HCT116 (cell line): ENCODE data around the gene KRT36. TPM values are rescaled to one million over a fixed set of nuclear protein-coding genes. Genes with fewer than 3 reads are reported as not detected.

Experiments
- ATAC-seq: fragments of 200-7000 bp; cut with Tn5 transposase; 2 replicates; pipeline ENCODE4 v1.9.1; 2020; ENCODE audit warnings: mild to moderate bottlenecking, moderate library complexity
- BruUV-seq: library from RNA; stranded (reverse); fragments of 400-500 nt; replicated peaks from 2 replicates; lab custom pipeline; 2021; lab: Mats Ljungman, UMichigan
- CTCF ChIA-PET: fragments of 300-600 bp; sonication (Branson Sonifier 250); formaldehyde crosslinking; loops from one replicate; lab custom pipeline; 2021; ENCODE audit warnings: antibody characterized with exemption; lab: Charles Lee
- POLR2A ChIA-PET: fragments of 300-600, 350-600 bp; sonication (Branson Sonifier 250); formaldehyde crosslinking; loops from one replicate; lab custom pipeline; 2021; ENCODE audit warnings: antibody characterized with exemption; lab: Charles Lee
- RAD21 ChIA-PET, 2 experiments: fragments of 300-600 bp; sonication (Branson Sonifier 250); formaldehyde crosslinking; loops; one replicate each; lab custom pipeline; 2023; ENCODE audit warnings: low total read pairs in 2 of 2; ENCODE audit not compliant: uncharacterized antibody in 2 of 2, unreplicated experiment in 2 of 2, low non-redundant PET in 1 of 2; lab: Charles Lee
- DNase-seq: peaks from one replicate; pipeline ENCODE4 v3.0.0-alpha.2; 2010; ENCODE audit warnings: low read depth, low spot score
- H2AFZ ChIP-seq: fragments of 200-600 bp; shearing (Covaris generic), sonication (generic); 2 replicates; pipeline ENCODE4 v1.6.1; 2017; ENCODE audit warnings: low read depth, mixed run types, mixed read lengths, antibody characterized with exemption, low read length; ENCODE audit not compliant: poor library complexity, severe bottlenecking
- H3K27ac ChIP-seq: 2 replicates; pipeline ENCODE4 v1.5.1; 2012; ENCODE audit warnings: low read depth, low read length
- H3K27me3 ChIP-seq: fragments of 200-600 bp; sonication (generic); 2 replicates; pipeline ENCODE4 v1.6.1; 2016; ENCODE audit warnings: mixed run types, low read length, mixed read lengths; ENCODE audit not compliant: insufficient read depth
- H3K36me3 ChIP-seq, 2 experiments: fragments of 200-500 bp in 1 of 2; fragments of 200-600 bp in 1 of 2; sonication (Bioruptor generic) in 1 of 2; sonication (generic) in 1 of 2; 2 replicates each; pipeline versions ENCODE4 v1.5.1 to v1.6.1; 2014 to 2016; ENCODE audit warnings: low read length in 2 of 2, inconsistent platforms in 1 of 2, mixed read lengths in 1 of 2, mixed run types in 1 of 2; ENCODE audit not compliant: insufficient read depth in 2 of 2, control insufficient read depth in 1 of 2
- H3K4me1 ChIP-seq, 2 experiments: fragments of 200-600 bp in 1 of 2; sonication (generic) in 1 of 2; 2 replicates each; pipeline versions ENCODE4 v1.5.1 to v1.6.1; 2012 to 2017; ENCODE audit warnings: low read length in 2 of 2, inconsistent platforms in 1 of 2, mild to moderate bottlenecking in 1 of 2, mixed read lengths in 1 of 2, mixed run types in 1 of 2, moderate library complexity in 1 of 2; ENCODE audit not compliant: insufficient read depth in 2 of 2, control insufficient read depth in 1 of 2
- H3K4me2 ChIP-seq: fragments of 200-600 bp; sonication (generic); 2 replicates; pipeline ENCODE4 v1.6.1; 2017; ENCODE audit warnings: mixed run types, low read length, mixed read lengths
- H3K4me3 ChIP-seq, 2 experiments: fragments of 200-600 bp in 1 of 2; sonication (generic) in 1 of 2; replicated peaks in 1 of 2; 2 replicates each; pipeline ENCODE4 v1.5.1; 2011 to 2016; ENCODE audit warnings: low read length in 2 of 2, control low read depth in 1 of 2, low read depth in 1 of 2, mild to moderate bottlenecking in 1 of 2, mixed read lengths in 1 of 2, mixed run types in 1 of 2
- H3K79me2 ChIP-seq: fragments of 200-600 bp; sonication (generic); 2 replicates; pipeline ENCODE4 v1.6.1; 2017; ENCODE audit warnings: mild to moderate bottlenecking, mixed run types, low read length, moderate library complexity, mixed read lengths; ENCODE audit not compliant: insufficient read depth
- H3K9ac ChIP-seq: fragments of 200-600 bp; sonication (generic); 2 replicates; pipeline ENCODE4 v1.6.1; 2016; ENCODE audit warnings: low read length, mixed read lengths
- H3K9me2 ChIP-seq: fragments of 200-600 bp; sonication (generic), shearing (Covaris generic); 2 replicates; pipeline ENCODE4 v1.6.1; 2017; ENCODE audit warnings: mixed run types, mild to moderate bottlenecking, moderate library complexity; ENCODE audit not compliant: insufficient read depth
- H3K9me3 ChIP-seq, 2 experiments: fragments of 200-500 bp in 1 of 2; fragments of 200-600 bp in 1 of 2; sonication (Bioruptor generic) in 1 of 2; sonication (generic) in 1 of 2; 2 replicates each; pipeline ENCODE4 v1.6.1; 2014 to 2017; ENCODE audit warnings: low read length in 2 of 2, mixed read lengths in 2 of 2, inconsistent platforms in 1 of 2, low read depth in 1 of 2, mild to moderate bottlenecking in 1 of 2, mixed run types in 1 of 2, moderate library complexity in 1 of 2; ENCODE audit not compliant: control insufficient read depth in 1 of 2, insufficient read depth in 1 of 2
- H4K20me1 ChIP-seq: fragments of 200-600 bp; sonication (generic), shearing (Covaris generic); 2 replicates; pipeline ENCODE4 v1.6.1; 2017; ENCODE audit warnings: mixed run types, mild to moderate bottlenecking, moderate library complexity; ENCODE audit not compliant: insufficient read depth
- CBX3 ChIP-seq: IDR thresholded peaks from 2 replicates; pipeline ENCODE4 v1.6.1; 2012; ENCODE audit warnings: low read depth
- CEBPB ChIP-seq: IDR thresholded peaks from 2 replicates; pipeline ENCODE4 v1.6.1; 2012; ENCODE audit warnings: low read depth
- ELF1 ChIP-seq: IDR thresholded peaks from 2 replicates; pipeline ENCODE4 v1.6.1; 2012; ENCODE audit warnings: low read depth, borderline replicate concordance
- RAD21 ChIP-seq: IDR thresholded peaks from 2 replicates; pipeline ENCODE4 v1.6.1; 2012; ENCODE audit warnings: low read depth, mild to moderate bottlenecking
- SP1 ChIP-seq: IDR thresholded peaks from 2 replicates; pipeline ENCODE4 v1.6.1; 2012; ENCODE audit warnings: low read depth
- SRF ChIP-seq: IDR thresholded peaks from 2 replicates; pipeline ENCODE4 v1.6.1; 2012; ENCODE audit warnings: low read depth
- ZBTB33 ChIP-seq: IDR thresholded peaks from 2 replicates; pipeline ENCODE4 v1.6.1; 2011; ENCODE audit warnings: mild to moderate bottlenecking, low read length, moderate library complexity; ENCODE audit not compliant: insufficient replicate concordance; ENCODE audit errors: extremely low read depth
- ZFX ChIP-seq: fragments of 450-650 bp; IDR thresholded peaks from 2 replicates; pipeline ENCODE4 v1.6.1; 2017
- intact Hi-C: fragments of 100-400 bp; cut with micrococcal nuclease; formaldehyde crosslinking; loops from 2 replicates; pipeline ENCODE4 v1.10.0; 2022
- total RNA-seq: library from RNA; stranded (reverse); gene quantifications from one replicate; pipeline ENCODE4 v1.2.1, GENCODE V29; 2021; ENCODE audit not compliant: unreplicated experiment
- TF ChIP-seq, protein P1 (sequence below), 3 experiments: fragments of 200-600 bp in 1 of 3; sonication (generic) in 1 of 3; IDR thresholded peaks in 2 of 3; conservative IDR thresholded peaks in 1 of 3; 2 replicates each; pipeline ENCODE4 v1.5.1; 2012 to 2017; ENCODE audit warnings: low read depth in 2 of 3, low read length in 2 of 3, antibody characterized with exemption in 1 of 3, borderline replicate concordance in 1 of 3, control low read depth in 1 of 3, mild to moderate bottlenecking in 1 of 3, mixed read lengths in 1 of 3, mixed run types in 1 of 3, moderate library complexity in 1 of 3; ENCODE audit not compliant: insufficient read depth in 1 of 3
- TF ChIP-seq, protein P2 (sequence below): IDR thresholded peaks from 2 replicates; pipeline ENCODE4 v1.6.1; 2012
- TF ChIP-seq, protein P3 (sequence below): IDR thresholded peaks from 2 replicates; pipeline ENCODE4 v1.6.1; 2012; ENCODE audit warnings: low read depth

Gene KRT36
- total RNA-seq, 1 experiment from 2014 or later, result not detected

- intact Hi-C loops, result no loop called here
- no peak overlapping the region for H2AFZ ChIP-seq
- 0 out of 4 replicates have a peak, but pooled peaks cover 0 to 5% of the 10 kb centered on the region in 2 experiments for H3K36me3 ChIP-seq
- ChIA-PET POLR2A (no interaction called here), CTCF (interaction anchor here (1.2 to 1.9 kb wide), 2 partner anchors 14 to 32 kb away, joined by 3 to 4 read pairs; no protein-coding TSS in a partner anchor), RAD21 (no interaction called here)
- no peaks in the 10 kb centered on the region for H3K27me3 ChIP-seq
- no peaks in the 10 kb centered on the region for H3K79me2 ChIP-seq
- no peaks in the 10 kb centered on the region for H4K20me1 ChIP-seq
- no peak for TF ChIP-seq ELF1
- TF ChIP-seq, protein P1, sequence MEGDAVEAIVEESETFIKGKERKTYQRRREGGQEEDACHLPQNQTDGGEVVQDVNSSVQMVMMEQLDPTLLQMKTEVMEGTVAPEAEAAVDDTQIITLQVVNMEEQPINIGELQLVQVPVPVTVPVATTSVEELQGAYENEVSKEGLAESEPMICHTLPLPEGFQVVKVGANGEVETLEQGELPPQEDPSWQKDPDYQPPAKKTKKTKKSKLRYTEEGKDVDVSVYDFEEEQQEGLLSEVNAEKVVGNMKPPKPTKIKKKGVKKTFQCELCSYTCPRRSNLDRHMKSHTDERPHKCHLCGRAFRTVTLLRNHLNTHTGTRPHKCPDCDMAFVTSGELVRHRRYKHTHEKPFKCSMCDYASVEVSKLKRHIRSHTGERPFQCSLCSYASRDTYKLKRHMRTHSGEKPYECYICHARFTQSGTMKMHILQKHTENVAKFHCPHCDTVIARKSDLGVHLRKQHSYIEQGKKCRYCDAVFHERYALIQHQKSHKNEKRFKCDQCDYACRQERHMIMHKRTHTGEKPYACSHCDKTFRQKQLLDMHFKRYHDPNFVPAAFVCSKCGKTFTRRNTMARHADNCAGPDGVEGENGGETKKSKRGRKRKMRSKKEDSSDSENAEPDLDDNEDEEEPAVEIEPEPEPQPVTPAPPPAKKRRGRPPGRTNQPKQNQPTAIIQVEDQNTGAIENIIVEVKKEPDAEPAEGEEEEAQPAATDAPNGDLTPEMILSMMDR (IDR thresholded peaks at IDR 0.05 in 2 of 3, conservative IDR thresholded peaks at IDR 0.05 in 1 of 3; ENCODE audit: borderline replicate concordance in 1 of 3, insufficient read depth in 1 of 3, low read depth in 2 of 3, low read length in 2 of 3), result no peak
- TF ChIP-seq, protein P2, sequence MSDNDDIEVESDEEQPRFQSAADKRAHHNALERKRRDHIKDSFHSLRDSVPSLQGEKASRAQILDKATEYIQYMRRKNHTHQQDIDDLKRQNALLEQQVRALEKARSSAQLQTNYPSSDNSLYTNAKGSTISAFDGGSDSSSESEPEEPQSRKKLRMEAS, result no peak
- TF ChIP-seq SP1, result no peak
- no peak for TF ChIP-seq ZFX
- no peak for TF ChIP-seq CBX3
- TF ChIP-seq ZBTB33, result no peak
- no peak for TF ChIP-seq CEBPB
- TF ChIP-seq SRF, result no peak
- no peak for TF ChIP-seq RAD21
- TF ChIP-seq, protein P3, sequence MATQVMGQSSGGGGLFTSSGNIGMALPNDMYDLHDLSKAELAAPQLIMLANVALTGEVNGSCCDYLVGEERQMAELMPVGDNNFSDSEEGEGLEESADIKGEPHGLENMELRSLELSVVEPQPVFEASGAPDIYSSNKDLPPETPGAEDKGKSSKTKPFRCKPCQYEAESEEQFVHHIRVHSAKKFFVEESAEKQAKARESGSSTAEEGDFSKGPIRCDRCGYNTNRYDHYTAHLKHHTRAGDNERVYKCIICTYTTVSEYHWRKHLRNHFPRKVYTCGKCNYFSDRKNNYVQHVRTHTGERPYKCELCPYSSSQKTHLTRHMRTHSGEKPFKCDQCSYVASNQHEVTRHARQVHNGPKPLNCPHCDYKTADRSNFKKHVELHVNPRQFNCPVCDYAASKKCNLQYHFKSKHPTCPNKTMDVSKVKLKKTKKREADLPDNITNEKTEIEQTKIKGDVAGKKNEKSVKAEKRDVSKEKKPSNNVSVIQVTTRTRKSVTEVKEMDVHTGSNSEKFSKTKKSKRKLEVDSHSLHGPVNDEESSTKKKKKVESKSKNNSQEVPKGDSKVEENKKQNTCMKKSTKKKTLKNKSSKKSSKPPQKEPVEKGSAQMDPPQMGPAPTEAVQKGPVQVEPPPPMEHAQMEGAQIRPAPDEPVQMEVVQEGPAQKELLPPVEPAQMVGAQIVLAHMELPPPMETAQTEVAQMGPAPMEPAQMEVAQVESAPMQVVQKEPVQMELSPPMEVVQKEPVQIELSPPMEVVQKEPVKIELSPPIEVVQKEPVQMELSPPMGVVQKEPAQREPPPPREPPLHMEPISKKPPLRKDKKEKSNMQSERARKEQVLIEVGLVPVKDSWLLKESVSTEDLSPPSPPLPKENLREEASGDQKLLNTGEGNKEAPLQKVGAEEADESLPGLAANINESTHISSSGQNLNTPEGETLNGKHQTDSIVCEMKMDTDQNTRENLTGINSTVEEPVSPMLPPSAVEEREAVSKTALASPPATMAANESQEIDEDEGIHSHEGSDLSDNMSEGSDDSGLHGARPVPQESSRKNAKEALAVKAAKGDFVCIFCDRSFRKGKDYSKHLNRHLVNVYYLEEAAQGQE, result no peak
- H3K4me3 ChIP-seq, result no peak overlapping the region
- H3K9me2 ChIP-seq, result no peaks in the 10 kb centered on the region
- no peak overlapping the region for H3K4me2 ChIP-seq
- ATAC-seq (no peak), DNase-seq (no peak)
- H3K27ac ChIP-seq, result no peak overlapping the region
- H3K9ac ChIP-seq, result no peak overlapping the region
- H3K4me1 ChIP-seq, result peaks cover 31 to 61% of the 10 kb centered on the region in 2 experiments
- H3K9me3 ChIP-seq, result no peaks in the 10 kb centered on the region
- no TSS peak for BruUV-seq
Observed at GRCh38 chr17:41516830-41517283, 27.1 kb upstream of the KRT36 start.
